LNCAP (cell line): ENCODE measurements around the gene MRTFA.

Experiments
- CTCF ChIP-seq: fragments of 450-650 bp; IDR thresholded peaks from 2 replicates; pipeline ENCODE4 v1.5.1; 2017; ENCODE audit warnings: mild to moderate bottlenecking

The MRTFA gene

GRCh38 chr22:40477683-40478337 lies 158.7 kb downstream of the MRTFA start:
- TF ChIP-seq CTCF = no peak

DNA sequence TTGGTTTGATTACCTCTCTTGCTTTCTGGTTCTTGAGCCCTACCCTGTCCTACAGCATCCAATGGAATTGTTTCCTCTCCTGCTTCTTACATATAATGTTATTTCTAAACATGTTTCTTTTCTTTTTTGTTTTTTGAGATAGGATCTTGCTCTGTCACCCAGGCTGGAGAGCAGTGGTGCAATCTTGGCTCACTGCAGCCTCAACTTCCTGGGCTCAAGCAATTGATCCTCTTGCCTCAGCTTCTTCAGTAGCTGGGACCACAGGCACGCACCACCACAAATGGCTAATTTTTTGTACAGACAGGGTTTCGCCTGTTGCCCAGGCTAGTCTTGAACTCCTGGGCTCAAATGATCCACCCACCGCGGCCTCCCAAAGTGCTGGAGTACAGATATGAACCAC lies 160.2 kb downstream of the MRTFA start:
- no peak for TF ChIP-seq CTCF

GRCh38 chr22:40473703-40474102 lies 162.8 kb downstream of the MRTFA start:
- no peak for TF ChIP-seq CTCF

DNA sequence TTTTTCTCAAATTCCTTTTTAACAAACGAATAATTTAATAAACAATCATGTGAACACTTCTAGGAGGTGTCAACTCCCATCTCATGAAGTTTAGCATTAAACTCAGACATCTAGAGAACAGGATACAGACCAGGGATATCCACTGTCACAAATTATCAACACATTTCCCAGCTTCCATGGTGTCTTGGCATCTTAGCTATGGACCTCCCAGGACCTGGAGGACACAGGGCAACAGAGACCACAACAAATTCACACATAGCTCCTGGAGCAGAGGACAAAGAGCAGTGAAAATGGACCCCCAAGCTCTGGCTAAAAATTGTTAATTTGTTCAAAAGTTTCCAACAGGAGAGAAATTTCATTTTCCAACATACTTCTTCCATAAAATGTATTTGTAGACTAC lies 163.9 kb downstream of the MRTFA start:
- TF ChIP-seq CTCF = no peak

- no peak for TF ChIP-seq CTCF
Measured at GRCh38 chr22:40472051-40472450, 164.5 kb downstream of the MRTFA start.

GRCh38 chr22:40469181-40469580 lies 167.3 kb downstream of the MRTFA start:
- TF ChIP-seq CTCF = no peak

- TF ChIP-seq CTCF = no peak
Measured at GRCh38 chr22:40468616-40469015, 167.9 kb downstream of the MRTFA start.

DNA sequence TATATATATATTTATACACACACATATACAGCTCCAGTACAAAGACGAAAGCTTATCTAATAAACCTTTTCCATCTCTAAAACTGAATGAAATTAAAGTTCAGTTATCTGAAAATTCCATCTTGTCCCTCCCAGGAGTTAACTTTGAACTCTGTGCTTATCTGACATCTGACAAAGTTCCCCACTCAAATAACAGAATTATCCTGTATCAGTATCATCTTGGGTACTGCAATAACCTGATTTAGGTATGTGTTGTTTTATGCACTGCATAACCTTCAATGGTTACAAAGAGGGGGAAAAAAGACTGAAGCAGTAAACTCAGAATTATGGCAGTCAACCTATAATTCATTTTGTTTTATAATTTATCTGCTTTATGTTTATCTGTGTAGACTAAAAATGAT lies 169.5 kb downstream of the MRTFA start:
- no peak for TF ChIP-seq CTCF
